Testis (tissue), 2 donors: ENCODE data around the gene CHCHD5.

Experiments
- CTCF ChIP-seq, 3 experiments: fragments of 450-650 bp in 2 of 3; fragments of 200-600 bp in 1 of 3; sonication (generic) in 1 of 3; IDR thresholded peaks; one replicate each; pipeline ENCODE4 v1.5.1; 2016 to 2019; ENCODE audit warnings: antibody characterized with exemption in 3 of 3, mild to moderate bottlenecking in 2 of 3, moderate library complexity in 1 of 3
- POLR2A ChIP-seq: fragments of 450-650 bp; IDR thresholded peaks from one replicate; pipeline ENCODE4 v1.6.1; 2017; ENCODE audit warnings: antibody characterized with exemption, mild to moderate bottlenecking, moderate library complexity

GRCh38 chr2:112572005-112572404 is 12.4 kb upstream of the CHCHD5 start:
- TF ChIP-seq CTCF (IDR thresholded peaks at IDR 0.05) (no peak), POLR2A (no peak)
